ENCODE data around the gene PTPN1.

PTPN1 gene

DNA sequence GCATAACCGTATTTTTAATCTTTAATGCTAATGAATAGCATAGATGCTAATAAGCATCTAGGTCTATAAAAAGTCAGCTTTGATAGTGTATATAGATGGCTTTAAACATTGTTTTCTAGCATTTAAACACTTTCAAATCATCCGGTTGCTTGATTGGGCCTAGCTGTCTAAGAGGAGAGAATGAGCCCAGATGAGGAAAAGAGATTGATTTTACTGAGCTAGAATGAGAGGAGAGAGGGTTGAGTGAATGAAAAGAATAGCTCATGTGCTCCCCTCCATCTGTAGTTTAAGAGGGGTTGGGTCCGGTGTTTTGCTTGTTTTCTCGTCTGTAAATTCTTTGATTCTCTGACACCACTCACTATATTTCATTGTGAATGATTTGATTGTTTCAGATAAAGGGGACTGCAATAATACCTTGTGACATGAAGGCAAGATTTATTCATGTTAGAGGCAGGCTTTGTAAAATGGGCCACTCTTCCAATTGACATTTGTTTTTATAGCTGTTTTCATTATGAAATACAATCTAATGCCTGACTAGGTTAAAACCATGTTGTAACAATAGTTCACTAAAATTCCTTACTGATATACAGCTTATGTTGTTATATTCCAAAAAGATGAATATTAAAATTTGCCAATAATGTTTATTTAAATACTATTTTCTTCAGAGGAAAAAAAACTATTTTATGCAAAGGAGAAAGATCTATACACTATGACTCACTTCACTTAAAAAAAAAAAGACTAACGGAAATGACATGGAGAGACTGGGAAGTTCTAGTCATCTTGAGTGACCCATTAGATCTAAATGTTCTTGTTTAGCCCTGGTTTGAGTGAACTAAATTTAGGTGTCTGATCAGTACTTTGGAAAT is 3.2 kb downstream of the PTPN1 start:
- no peak for DNase-seq (ENCODE audit: low read depth)

DNA sequence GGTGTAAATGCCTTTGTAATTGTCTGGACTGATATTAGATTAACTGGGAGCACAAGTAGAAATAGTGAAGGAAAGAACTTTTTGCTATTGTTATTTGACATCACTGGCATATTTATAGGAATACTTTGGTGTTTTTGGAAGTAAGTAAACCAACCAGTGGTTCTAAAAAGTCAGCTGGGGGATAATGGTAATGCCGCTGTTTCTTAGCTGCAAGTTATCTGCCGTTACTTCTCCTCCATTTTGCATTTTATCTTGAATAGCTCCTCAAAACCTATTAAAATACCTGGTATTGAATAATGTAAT is 3.8 kb downstream of the PTPN1 start:
- no peak for DNase-seq (ENCODE audit: low read depth)

DNA sequence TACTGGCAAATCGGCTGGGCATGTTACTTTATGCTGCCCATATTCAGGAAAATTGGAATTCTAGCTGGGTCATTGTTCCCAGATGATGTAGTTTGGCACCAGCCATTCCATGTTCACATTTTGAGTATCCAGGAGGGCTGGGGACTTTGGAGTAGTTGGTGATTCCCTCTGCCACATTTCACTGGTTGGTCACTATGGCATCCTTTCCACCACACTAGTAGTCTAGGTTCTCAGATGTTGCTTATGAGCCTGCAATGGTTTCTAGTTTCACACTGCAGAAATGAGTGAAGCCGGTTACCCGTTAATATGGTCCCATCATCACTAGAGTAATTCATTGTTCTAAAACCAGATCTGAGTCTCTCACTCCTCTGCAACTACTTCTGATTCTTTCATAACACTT is 4.6 kb downstream of the PTPN1 start:
- no peak for DNase-seq (ENCODE audit: low read depth)

- DNase-seq (ENCODE audit: low read depth), result no peak
These were observed 5.4 kb downstream of the PTPN1 start for GRCh38 chr20:50515471-50516106.

- DNase-seq (ENCODE audit: low read depth), result no peak
These were observed 6.2 kb downstream of the PTPN1 start for GRCh38 chr20:50516180-50516934.

DNA sequence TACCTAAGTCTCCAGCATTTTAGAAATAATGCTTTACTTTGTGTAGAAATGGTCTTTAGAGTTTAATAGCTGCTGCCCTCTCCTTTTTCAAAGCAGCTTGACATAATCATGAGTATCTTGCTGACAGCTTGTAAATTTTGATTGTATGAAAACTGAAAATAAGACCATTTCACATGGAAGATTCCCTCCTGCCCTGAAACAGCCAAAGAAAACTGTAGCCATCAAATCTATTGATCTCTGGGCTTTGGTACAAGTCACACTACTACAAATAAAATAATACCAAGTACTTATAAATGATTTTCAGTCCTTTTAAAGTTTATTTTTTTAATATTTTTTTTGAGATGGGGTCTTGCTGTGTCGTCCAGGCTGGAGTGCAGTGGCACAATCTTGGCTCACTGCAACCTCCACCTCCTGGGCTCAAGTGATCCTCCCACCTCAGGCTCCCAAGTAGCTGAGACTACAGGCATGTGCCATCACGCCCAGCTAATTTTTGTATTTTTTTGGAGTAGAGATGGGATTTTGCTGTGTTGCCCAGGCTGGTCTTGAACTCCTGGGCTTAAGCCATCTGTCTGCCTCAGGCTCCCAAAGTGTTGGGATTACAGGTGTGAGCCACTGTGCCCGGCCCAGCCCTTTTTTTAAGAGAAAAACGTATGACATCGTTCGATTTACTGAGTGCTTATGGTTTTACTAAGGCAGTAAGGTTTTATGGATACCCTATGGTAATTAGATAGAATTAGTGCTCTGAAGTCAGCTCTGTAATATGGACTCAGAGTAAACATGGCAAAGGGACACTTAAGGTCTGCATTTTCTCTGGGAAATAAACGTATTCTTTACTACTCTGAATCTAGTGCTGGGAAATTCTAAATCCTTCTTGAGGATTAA is 7.0 kb downstream of the PTPN1 start:
- no peak for DNase-seq (ENCODE audit: low read depth)

DNA sequence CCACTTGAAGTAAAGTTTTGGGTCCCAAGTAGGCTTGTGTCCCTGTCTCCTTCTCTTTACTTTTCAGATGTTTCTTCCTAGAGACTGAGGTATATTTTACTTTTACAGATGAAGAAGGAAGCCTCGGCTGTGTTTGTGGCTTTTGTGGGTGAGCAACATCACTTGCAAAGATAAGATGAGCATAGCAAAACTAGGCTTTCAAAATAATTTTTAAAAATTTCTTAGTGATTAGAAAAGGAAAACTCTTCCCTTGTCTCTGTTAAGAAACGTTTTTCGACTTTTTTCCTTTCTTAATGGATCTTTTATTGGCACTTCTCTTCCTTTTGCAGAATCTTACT is 7.6 kb downstream of the PTPN1 start:
- no peak for DNase-seq (ENCODE audit: low read depth)

DNA sequence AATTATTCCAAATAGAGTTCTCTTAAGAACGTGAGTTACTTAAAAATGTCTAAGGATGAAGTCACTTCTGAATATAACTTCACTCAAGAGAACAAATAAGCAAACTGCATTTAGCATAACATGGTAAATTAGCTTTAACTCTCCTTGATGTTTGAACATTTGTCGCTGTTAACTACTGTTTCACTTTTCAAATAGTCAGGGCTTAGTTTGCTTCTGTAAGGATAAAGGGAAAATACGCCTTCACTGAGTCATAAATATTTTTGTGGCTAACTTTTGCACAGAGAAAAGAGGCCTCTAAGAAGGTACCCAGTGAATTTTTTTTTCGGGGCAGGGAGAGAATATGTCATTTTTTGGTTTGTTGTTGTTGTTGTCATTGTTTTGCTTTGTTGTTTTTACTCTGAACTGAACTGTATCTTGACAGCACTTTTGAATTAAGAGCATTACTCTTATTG is 8.1 kb downstream of the PTPN1 start:
- no peak for DNase-seq (ENCODE audit: low read depth)

DNA sequence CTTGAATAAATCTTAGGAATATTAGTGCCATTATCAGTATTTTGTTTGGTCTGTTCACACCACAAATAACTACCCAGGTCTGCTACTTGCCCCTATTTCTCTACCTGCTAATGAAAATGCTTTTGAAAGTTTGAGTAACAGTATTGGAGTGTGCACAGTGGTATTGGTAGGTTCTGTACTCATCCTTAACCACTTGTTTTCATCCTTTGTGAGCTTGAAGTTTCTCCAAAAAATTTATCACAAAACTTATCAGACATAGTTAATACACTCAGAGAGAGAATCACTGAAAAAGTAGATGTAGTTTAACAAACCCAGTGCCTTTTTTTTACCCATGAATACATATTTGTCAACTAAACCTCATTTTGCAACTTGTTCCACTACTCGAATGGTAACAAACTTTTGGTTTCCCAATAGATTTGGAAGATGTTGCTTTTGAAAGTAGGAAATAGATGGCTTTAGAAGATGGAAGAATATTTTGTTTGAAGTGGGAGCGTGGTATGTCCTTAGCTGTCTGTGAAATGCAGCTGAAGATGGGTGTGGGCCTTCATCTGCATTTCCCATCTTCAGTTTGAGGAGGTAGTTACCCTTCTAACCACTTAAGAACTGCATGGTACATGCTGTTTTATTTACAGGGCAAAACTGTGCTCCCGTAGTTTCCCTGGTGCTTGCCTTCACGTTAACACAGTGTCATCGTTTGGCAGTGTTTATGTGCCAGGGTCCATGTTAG is 9.0 kb downstream of the PTPN1 start:
- DNase-seq (ENCODE audit: low read depth), result no peak

DNA sequence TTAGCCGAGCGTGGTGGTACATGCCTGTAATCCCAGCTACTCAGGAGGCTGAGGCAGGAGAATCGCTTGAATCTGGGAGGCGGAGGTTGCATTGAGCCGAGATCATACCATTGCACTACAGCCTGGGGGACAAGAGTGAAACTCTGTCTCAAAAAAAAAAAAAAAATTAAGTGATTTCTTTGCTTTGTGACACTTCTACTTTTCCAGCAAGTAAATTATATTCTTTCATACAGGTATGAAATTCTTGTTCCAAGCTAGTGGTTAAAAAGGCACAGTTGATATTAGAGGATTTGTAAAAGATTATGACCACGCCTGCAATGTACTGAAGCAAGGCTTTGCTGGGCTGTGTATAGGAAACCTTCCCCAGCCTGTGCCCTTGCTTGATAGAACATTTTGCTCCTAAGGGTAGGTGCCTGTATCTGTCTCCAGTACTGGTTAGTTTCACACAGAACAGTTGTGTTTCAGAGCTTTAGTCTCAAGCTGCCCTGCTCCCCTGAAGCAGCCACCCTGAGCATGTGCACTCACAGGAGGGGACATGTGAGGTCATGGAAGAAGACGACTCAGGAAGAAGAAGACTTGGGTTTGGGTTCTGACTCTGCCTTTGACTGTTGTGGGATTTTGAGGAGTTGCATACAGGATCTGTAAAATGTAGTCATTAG is 10.2 kb downstream of the PTPN1 start:
- DNase-seq (ENCODE audit: low read depth), result no peak

DNA sequence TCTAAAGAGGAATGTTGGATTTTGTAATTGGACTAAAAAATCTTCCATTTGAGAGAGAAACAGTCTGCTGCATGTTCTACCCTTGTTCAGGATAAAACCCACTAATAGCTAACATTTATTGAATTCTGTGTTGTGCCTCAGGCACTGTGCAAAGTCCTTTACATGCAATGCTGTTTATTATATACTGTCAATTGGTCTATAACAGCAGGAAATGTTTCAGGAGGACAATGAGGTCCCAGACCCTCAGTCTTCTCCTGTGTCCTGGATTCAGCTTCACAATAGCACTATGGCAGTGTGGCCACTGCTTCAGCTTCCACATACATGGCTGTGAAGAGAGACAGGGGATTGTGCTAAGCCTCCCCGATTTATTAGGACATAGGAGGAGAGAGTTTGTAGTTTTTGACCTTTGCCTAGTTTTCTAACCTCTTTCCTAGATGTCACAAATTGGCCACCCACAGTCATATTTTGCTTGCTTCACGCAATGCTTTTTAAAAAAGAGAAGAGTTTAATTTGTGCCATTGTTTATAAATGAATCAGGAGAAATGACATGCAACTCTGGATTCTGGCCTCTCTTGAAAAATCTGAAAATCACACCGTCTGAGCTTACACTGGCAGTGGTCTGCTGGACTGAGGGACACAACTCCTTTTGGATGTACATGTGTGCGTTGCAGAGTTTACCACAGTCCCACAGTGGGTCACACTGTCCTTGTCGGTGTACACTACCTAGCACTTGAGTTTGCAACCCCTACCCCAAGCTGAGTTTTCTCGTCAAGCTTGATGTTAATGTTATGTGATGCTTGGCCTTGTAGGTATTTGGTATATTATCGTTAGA is 11.3 kb downstream of the PTPN1 start:
- DNase-seq (ENCODE audit: low read depth), result no peak

GRCh38 chr20:50522053-50522674 is 12.0 kb downstream of the PTPN1 start:
- no peak for DNase-seq (ENCODE audit: low read depth)

- no peak for DNase-seq (ENCODE audit: low read depth)
These were observed 13.5 kb downstream of the PTPN1 start for GRCh38 chr20:50523552-50524167.

DNA sequence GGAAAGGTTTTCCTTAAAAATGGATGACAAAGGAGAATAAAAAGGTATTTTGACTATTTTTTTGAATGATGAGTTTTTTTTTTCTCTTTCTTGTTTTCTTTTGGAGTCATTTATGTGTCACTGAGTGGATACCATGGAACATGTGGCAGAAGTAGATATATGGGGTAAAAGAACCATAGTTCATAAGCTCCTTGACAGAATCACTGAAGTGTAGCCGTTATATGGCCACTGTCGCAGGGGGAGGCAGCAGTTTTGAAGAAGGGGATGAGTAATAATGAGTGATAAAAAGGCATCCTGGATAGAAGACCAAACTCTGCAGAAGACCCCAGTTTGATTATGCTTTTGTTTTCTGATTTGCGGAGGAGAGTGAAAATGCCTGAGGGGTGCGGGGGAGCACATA is 15.5 kb downstream of the PTPN1 start:
- DNase-seq (ENCODE audit: low read depth), result no peak

DNA sequence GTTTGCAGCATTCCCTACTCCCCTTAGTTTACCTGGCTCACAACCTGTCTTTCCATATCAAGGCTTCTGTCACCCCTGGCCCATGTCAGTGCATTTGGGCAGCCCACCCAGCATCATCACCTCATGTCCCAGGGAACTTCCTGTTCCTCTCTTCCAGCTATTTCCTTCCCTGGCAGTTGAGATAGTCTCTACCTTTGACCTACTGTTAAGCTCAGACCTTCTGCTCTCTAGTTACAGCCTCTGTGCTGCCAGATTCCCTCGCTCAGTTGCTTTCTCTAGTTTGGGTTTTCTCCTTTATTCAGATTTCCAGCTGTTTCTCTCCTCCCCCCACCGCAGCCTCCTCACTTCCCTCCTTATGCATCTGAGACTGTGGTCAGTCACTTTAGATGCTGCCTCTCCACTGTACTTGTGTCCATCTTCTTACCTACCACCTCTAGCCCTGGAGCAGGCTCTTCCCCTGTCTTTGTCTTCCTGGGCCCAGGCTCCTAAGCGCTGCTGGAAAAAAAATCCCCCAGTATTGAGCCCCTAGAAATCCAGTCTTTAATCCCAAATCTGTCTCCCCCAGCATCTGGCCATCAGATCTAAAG is 16.3 kb downstream of the PTPN1 start:
- no peak for DNase-seq (ENCODE audit: low read depth)

GRCh38 chr20:50527068-50527605 is 17.0 kb downstream of the PTPN1 start:
- no peak for DNase-seq (ENCODE audit: low read depth)

GRCh38 chr20:50528129-50528528 is 17.9 kb downstream of the PTPN1 start:
- no peak for DNase-seq (ENCODE audit: low read depth)

DNA sequence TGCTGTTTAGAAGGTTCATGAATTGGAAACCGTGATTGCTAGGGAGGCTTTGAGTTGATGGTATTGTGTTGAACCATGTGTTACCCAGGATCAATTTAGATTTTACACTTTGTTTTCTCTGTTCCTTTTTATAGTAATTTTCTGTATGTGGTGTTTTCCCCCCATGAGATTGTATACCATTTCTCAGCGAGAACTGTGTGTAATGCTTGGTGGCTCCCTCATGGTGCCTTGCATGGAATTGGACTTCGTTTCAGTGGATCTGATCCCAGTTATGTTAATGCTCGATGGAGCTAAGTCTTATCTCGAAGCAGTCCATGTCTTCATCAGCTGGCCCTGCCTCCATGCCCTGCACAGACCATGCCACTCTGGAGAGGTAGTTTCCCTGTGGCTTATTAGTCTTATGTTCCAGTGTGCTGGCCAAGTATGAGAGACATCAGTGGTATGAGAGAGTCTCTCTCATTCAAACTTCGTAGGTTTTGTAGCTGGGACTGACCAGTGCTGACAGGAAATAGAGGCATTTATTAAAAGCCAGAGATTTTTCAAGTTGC is 18.7 kb downstream of the PTPN1 start:
- DNase-seq (ENCODE audit: low read depth), result no peak
